8988T (cell line): ENCODE results near the gene TLE5.
"Not testable (repeated sequence)": the region's sequence is repeated elsewhere in the genome, so short reads cannot be mapped to it uniquely, and the experiment has no call there.

Experiments used
- DNase-seq: peaks from one replicate; pipeline ENCODE4 v3.0.0; 2011

The TLE5 gene

GRCh38 chr19:3041761-3042620 lies 20.3 kb downstream of the TLE5 start:
- DNase-seq = no peak

GRCh38 chr19:3041327-3041726 lies 21.0 kb downstream of the TLE5 start:
- DNase-seq = no peak

GRCh38 chr19:3039641-3040077 lies 22.6 kb downstream of the TLE5 start:
- DNase-seq = no peak

GRCh38 chr19:3039125-3039524 lies 23.2 kb downstream of the TLE5 start:
- DNase-seq = no peak

GRCh38 chr19:3038214-3038613 lies 24.1 kb downstream of the TLE5 start:
- no peak for DNase-seq

- DNase-seq = not testable (repeated sequence)
These were observed 25.2 kb downstream of the TLE5 start for GRCh38 chr19:3036977-3037544.

DNA sequence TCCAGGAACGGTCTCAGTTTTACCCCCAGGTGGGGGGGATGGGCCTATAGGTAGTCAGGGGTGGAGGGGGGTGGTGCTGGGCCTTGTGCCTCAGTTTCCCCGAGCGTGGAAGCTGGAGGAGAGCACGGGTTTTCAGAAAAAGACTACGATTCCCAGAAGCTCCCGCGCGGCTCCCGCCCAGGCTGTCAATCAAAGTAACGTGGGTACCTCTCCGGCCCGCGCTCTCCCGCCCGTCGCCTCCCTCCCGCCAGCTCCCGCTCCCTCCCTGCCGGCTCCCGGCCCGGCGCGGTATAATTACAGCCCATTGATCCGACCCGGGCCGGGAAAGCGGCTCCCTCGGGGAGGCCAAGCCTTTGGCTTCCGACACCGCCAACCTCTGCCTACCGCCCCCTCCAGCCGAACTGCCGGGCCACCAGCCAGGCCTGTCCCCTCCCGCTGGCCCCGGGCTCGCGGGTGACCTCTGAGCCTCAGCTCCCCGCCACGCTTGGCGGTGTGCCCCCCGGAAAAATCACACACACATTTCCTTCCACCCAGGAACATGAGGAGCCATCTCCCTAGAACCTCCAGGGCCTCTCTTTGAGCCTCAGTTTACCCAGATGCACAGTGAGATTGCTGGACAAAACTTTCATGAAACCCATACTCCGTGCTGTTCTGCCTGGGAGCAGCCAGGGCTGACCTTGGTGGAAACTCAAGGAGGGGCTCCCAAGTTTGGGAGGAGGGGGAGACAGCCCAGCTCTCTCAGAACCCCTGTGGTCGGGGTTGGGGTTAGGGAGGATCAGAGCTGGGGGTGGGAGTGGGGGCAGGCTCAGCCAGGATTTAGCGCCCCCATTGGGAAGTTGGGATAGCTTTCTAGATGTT lies 25.9 kb downstream of the TLE5 start:
- peak; percentile 65 for DNase-seq

DNA sequence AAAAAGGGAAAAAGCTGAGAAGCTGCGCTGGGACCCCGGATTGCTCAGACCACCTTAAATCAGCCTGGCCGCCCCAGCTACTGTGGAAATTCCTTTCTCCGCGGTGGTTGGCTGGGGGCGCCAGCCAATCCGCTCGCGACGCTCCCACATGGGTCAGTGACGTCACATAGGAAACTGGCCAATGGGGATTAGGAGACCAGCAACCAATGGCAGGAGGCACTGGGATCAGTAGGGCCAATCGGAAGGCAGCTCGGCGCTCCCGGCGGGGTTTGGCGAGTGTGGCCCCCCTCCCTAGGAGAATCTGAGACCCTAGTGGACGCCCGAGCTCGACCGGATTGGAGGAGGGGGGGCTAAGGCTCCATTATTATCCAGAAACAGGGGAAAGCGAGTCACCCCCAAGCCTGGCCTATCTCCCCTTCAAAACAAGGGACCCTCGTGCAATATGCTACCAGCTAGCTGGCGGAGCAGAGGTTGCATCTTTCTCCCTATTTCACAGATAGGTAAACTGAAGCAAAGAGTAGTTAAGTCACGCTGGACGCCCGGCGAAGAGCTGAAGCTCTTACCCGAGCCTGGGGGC lies 26.7 kb downstream of the TLE5 start:
- peak; percentile 95 for DNase-seq

- no peak for DNase-seq
These were observed 27.4 kb downstream of the TLE5 start for GRCh38 chr19:3034656-3035541.

DNA sequence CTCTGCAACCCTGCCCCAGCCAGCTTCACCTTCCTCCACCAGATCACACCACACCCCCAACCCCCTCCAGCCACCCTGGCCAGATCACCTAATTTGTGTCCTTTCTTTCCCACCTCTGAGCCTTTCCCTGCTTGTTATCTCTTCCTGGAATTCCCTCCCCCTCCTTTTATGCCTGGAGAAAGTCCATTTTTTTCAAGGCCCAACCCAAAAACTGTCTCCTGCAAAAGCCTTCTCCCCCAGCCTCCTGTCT lies 28.0 kb downstream of the TLE5 start:
- DNase-seq = no peak

- no peak for DNase-seq
These were observed 28.5 kb downstream of the TLE5 start for GRCh38 chr19:3033595-3034405.

GRCh38 chr19:3031607-3031867 lies 30.8 kb downstream of the TLE5 start:
- DNase-seq = no peak

DNA sequence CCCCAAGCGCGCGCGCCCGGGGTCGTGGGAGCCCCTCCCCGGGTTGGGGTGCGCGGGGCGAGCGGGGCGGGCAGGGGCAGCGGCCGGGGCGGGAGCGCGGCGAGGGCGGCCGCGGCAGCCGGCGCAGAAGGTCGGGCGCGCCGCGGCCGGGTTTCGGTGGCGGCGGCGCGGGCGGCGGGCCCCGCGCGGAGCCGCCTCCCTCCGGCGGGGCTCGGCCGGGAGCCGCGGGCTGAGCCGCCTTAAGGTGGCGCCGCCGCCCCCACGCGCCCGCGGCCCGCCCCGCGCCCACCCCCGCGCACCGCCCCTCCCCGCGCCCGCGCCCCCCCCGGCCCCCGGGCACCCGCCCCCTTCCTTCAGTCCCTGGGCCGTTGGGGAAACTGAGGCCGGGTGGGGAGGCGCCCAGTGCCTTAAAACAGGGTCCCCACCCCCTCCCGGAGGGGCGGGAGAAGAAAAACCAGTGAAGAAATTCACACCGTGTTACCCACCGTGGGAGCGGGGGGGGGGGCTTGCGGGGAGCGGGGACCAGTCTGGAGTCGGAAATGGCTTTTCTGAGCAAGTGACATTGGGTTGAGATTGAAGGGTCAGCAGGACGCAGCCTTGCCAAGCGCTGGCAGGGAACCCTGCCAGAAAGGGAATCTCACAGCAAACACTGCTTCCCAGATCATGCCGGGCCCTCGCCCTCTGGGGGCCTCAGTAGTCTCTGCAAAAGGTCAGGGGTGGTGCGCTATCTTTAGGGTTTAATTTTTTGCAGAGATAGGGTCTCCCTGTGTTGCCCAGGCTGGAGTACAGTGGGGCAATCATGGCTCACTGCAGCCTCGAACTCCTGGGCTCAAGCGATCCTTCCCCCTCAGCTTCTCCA lies 33.0 kb downstream of the TLE5 start, which contains the start of gene TLE2:
TLE2 (minus strand) TSS at position 216 of the 859 bp plus-strand sequence. CDS start 376 bp downstream, outside the sequence.
- no peak for DNase-seq

- no peak for DNase-seq
These were observed 33.8 kb downstream of the TLE5 start for GRCh38 chr19:3028305-3029064.

DNA sequence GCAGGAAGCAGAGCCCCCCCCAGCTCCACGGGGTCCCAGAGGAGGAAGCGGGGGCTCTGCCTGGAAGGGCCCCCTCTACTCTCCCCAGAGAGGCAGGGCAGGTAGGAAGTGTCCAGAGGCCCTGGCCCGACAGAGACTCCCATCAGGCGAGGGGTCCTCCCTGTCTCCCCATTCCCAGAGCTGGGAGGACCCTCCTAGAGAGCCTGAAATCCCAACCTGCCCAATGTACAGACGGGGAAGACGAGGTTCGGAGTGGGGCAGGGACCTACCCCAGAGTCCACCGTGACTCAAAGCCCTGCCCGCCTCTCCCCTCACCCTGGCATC lies 34.4 kb downstream of the TLE5 start:
- DNase-seq = no peak

GRCh38 chr19:3027292-3027691 lies 35.0 kb downstream of the TLE5 start:
- no peak for DNase-seq

DNA sequence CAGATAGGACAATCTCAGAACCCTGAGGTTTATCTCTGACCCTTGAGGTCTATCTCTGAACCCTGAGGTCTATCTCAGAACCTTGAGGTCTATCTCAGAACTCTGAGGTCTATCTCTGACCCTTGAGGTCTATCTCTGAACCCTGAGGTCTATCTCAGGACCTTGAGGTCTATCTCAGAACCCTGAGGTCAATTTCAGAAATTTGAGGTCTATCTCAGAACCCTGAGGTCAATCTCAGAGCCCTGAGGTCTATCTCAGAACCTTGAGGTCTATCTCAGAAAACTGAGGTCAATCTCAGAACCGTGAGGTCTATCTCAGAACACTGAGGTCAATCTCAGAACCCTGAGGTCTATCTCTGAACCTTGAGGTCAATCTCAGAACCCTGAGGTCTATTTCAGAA lies 35.5 kb downstream of the TLE5 start:
- DNase-seq = no peak

GRCh38 chr19:3025549-3025886 lies 36.8 kb downstream of the TLE5 start:
- DNase-seq = no peak

GRCh38 chr19:3024870-3025548 lies 37.3 kb downstream of the TLE5 start:
- no peak for DNase-seq

- DNase-seq = no peak
These were observed 37.8 kb downstream of the TLE5 start for GRCh38 chr19:3024509-3024869.
